NB4 (cell line): ENCODE measurements around the gene REEP3.

ENCODE experiments used
- DNase-seq: peaks from one replicate; pipeline ENCODE4 v3.0.0; 2010; ENCODE audit warnings: low read depth
- H3K4me3 ChIP-seq: one replicate; pipeline ENCODE4 v1.5.1; 2011; ENCODE audit warnings: mild to moderate bottlenecking, low read depth, low read length, moderate library complexity
- MYC ChIP-seq: IDR thresholded peaks from 2 replicates; pipeline ENCODE4 v1.6.1; 2011; ENCODE audit warnings: low read depth, low read length
- POLR2A ChIP-seq: IDR thresholded peaks from 2 replicates; pipeline ENCODE4 v1.6.1; 2011; ENCODE audit warnings: mild to moderate bottlenecking; ENCODE audit not compliant: insufficient read length; ENCODE audit errors: extremely low read depth
- TF ChIP-seq, protein P1 (sequence below): IDR thresholded peaks from 2 replicates; pipeline ENCODE4 v1.6.1; 2011; ENCODE audit warnings: low read depth, low read length
- TF ChIP-seq, protein P2 (sequence below): IDR thresholded peaks from one replicate; pipeline ENCODE4 v1.5.1; 2012; ENCODE audit warnings: low read depth, low read length

REEP3 gene

DNA sequence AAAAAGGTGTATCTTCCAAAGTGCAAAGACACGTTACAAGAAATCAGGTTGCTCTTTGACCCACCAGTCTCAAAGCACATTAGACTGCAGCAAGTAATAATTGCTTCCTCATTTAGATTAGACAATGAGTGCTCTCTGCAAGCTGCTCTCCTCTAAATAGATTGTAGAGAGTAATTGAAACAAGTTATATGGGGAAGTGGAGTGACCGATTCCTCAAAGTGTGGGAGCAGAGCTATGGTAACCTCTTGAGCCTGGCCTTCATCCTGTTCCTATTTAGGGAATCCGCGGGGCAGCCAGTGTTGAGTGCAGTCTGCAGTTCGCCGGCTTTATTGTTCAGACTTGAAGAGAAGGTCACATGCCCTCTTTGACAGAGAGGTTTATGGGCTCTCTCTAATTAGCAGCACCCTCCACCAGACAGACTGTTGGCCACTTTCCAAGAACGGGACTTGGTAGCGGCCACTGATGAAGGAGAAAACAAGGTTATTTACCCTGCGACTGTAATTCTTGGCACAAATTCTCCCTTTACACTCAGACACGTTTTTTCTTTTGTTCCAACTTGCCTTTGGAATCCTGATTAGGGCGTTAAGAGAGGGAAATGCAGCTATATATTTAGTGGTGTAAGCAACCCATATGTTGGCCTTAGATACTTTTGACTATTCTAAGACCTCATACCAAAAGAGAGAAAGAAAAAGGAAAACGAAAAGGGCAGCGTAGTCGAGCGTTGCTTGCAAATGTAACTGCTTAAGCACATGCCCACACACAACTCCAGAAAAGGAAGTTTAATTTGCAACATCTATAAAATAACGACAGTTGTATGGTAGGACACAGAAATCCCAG, 107.5 kb downstream of the REEP3 start:
- H3K4me3 ChIP-seq = peak overlapping the region; percentile 77
- TF ChIP-seq, protein P1, sequence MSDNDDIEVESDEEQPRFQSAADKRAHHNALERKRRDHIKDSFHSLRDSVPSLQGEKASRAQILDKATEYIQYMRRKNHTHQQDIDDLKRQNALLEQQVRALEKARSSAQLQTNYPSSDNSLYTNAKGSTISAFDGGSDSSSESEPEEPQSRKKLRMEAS = peak; percentile 88
- TF ChIP-seq POLR2A (peak; percentile 30), MYC (peak; percentile 59)
- TF ChIP-seq, protein P2, sequence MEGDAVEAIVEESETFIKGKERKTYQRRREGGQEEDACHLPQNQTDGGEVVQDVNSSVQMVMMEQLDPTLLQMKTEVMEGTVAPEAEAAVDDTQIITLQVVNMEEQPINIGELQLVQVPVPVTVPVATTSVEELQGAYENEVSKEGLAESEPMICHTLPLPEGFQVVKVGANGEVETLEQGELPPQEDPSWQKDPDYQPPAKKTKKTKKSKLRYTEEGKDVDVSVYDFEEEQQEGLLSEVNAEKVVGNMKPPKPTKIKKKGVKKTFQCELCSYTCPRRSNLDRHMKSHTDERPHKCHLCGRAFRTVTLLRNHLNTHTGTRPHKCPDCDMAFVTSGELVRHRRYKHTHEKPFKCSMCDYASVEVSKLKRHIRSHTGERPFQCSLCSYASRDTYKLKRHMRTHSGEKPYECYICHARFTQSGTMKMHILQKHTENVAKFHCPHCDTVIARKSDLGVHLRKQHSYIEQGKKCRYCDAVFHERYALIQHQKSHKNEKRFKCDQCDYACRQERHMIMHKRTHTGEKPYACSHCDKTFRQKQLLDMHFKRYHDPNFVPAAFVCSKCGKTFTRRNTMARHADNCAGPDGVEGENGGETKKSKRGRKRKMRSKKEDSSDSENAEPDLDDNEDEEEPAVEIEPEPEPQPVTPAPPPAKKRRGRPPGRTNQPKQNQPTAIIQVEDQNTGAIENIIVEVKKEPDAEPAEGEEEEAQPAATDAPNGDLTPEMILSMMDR = no peak
- peak; percentile 94 for DNase-seq

DNA sequence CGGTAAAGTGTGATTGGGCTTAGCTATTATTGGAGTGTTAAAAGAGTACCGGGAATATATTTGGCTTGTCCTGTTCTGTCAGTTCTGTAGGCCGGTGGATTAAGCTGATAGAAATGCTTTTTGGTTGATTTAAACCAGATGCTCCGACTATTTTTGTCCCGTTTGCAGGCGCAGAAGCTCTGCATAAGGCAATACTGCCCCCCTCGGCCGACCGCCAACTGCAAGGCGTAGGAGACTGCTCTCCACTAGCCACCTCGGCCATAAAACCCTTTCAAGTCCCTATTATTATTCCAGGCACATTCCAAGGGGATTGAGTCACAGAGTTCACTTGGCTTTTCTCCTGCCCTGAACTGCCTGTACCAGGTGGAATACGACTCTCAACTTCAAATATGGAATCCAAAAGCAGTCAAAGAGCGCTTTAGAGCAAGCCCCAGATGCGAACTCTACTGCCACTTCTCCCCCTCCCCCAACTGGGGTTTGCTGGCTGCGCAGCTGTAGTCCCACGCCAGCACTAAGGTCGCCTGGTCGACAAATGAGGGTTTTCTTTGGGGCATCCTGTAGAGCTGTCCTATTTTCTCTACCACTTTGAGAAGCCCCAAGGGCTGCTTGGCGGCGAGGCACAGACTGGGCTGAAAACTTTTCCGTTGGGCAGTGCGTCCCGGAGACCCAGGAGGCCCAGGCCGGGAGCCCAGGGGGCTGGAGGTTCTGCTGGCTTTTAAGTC, 108.3 kb downstream of the REEP3 start:
- peak overlapping the region; percentile 77 for H3K4me3 ChIP-seq
- DNase-seq = peak; percentile 95
- TF ChIP-seq, protein P2 = peak; percentile 82
- TF ChIP-seq POLR2A = no peak

DNA sequence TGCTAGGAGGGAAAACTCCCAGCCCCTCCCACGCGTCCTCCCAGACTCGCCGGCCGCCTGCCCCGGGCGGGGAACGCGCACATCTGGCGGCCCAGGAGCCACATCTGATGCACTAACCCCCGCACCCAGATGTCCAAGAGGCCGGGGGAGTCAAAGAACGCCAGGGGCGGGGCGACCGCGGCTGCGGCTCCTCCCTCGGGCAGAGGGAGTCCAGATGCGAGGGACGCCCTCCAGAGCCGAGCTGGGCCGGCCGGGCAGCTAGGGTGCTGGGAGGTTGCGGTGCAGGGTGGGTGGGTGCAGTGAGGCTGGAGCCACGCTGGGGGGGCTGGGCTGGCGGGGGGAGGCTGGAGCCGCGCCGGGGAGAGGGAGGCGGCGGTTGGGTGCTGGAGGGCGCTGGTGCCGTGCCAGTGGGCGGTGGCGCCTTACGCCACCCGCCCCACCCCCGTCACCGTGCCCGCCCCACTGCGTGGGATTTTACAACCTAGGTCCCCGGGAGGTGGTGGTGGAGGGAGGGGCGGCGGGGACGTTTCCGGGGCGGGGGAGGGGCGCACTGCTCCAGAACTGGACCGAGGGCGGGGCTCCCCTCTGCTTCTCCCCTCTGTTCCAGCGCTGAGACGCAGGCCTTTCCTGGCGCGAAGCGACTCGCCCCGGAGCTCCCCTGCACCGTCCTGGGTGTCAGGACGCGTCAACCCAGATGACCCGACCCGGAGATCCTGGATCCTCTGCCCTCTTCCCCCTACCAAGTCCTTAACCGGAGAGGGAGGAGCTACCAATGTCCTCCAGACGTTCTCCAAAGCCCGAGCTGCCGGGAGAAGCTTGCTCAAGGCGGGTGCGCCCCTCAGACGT, 109.1 kb downstream of the REEP3 start:
- H3K4me3 ChIP-seq = peak overlapping the region; percentile 78
- peak; percentile 98 for DNase-seq
- TF ChIP-seq MYC = peak; percentile 55; the same call in 1 of the 2 replicates
- TF ChIP-seq, protein P2 = no peak
- TF ChIP-seq, protein P1 = 0 out of 2 replicates have a peak, but pooled peaks have one; percentile 37
- TF ChIP-seq POLR2A = peak; percentile 61

DNA sequence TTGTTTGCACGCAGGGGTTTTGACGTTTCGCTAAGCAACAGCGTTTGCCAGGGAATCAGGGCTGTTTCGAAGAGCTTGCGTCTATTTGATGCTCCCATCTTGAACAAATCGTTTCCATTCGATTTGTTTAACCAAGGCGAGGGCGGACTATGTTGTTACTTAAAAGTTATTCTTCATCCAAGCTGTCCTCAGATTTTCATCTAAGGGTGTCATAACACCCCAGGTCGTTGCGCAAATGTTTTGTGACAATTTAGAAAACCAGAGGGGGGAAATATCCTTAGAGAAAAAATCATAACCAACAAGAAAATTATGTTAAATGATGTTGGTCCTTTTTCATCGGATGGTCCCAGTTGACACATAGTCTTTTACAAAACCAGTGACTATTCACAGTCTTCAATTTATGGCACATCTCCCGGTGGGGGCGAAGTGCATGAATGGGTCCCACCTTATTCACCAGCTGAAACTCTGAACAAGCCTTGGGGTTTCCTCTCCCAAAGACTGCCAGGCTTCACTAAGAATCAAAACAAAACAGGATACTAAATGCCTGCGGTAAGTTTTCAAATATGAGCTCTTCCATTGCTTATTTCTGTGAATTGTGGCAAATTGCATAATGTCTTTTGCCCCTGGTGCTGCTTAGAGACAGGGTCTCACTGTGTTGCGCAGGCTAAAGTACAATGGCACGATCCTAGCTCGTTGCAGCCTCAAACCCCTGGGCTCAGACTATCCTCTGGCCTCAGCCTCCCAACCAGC, 109.9 kb downstream of the REEP3 start:
- DNase-seq = peak; percentile 55
- H3K4me3 ChIP-seq = peak overlapping the region; percentile 78
- TF ChIP-seq, protein P1 = no peak
- TF ChIP-seq POLR2A (no peak), MYC (no peak)
- TF ChIP-seq, protein P2 = no peak

DNA sequence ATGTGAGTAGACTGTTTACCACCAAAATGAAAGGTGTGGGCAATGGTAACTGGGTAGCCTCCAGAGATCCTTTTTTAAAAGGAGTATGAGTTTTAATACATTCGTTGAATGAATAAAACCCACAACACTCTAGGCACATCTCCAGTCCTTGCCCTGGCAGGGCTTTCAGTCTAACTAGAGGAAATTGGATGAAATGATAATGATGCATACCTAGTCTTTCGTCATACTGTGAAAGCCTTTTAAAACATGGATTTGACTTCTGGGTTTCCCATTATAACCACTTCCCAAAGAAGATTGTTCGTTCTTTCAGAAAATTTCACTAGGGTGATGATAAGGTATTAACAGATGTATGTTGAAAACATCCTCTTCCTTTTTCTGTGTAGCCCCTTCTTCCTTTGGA, 110.8 kb downstream of the REEP3 start:
- no peak for DNase-seq
- TF ChIP-seq, protein P2 = no peak
- TF ChIP-seq, protein P1 = no peak
- no peak for TF ChIP-seq POLR2A
- no peak for TF ChIP-seq MYC
- H3K4me3 ChIP-seq = no peak overlapping the region
